OCI-LY1 (cell line): ENCODE measurements around the gene RSL1D1.
"Not testable (repeated sequence)": the region's sequence is repeated elsewhere in the genome, so short reads cannot be mapped to it uniquely, and the experiment has no call there.

Source experiments
- H2AFZ ChIP-seq: fragments of 200-600 bp; sonication (generic), shearing (Covaris generic); 2 replicates; pipeline ENCODE4 v1.6.0; 2014; ENCODE audit warnings: antibody characterized with exemption, mild to moderate bottlenecking, low read length
- H3F3A ChIP-seq: fragments of 200-600 bp; sonication (generic), shearing (Covaris generic); 2 replicates; pipeline ENCODE4 v1.6.0; 2014; ENCODE audit warnings: mild to moderate bottlenecking, antibody characterized with exemption, low read length, moderate library complexity; ENCODE audit not compliant: insufficient read depth
- H3K27ac ChIP-seq: fragments of 200-600 bp; sonication (generic); 2 replicates; pipeline ENCODE4 v1.5.1; 2014; ENCODE audit warnings: low read length, mixed run types, mild to moderate bottlenecking, low read depth; ENCODE audit not compliant: poor library complexity, severe bottlenecking
- H3K27me3 ChIP-seq: fragments of 200-600 bp; sonication (generic); 2 replicates; pipeline ENCODE4 v1.6.0; 2014; ENCODE audit warnings: antibody characterized with exemption, mild to moderate bottlenecking, low read length, moderate library complexity; ENCODE audit not compliant: insufficient read depth
- H3K36me3 ChIP-seq: fragments of 200-600 bp; sonication (generic); 2 replicates; pipeline ENCODE4 v1.6.1; 2014; ENCODE audit warnings: mild to moderate bottlenecking, antibody characterized with exemption, low read length, moderate library complexity, mixed read lengths; ENCODE audit not compliant: insufficient read depth
- H3K4me1 ChIP-seq: fragments of 200-600 bp; sonication (generic); 2 replicates; pipeline ENCODE4 v1.5.1; 2014; ENCODE audit warnings: mild to moderate bottlenecking, low read length, moderate library complexity; ENCODE audit not compliant: insufficient read depth, severe bottlenecking
- H3K4me2 ChIP-seq: fragments of 200-600 bp; sonication (generic), shearing (Covaris generic); 2 replicates; pipeline ENCODE4 v1.6.1; 2014; ENCODE audit warnings: low read length
- H3K4me3 ChIP-seq: fragments of 200-600 bp; sonication (generic); 2 replicates; pipeline ENCODE4 v1.5.1; 2014; ENCODE audit warnings: low read length, low read depth, mild to moderate bottlenecking, mixed read lengths; ENCODE audit not compliant: poor library complexity, severe bottlenecking
- H3K79me2 ChIP-seq: fragments of 200-600 bp; shearing (Covaris generic); 2 replicates; pipeline ENCODE4 v1.6.1; 2016; ENCODE audit warnings: mixed run types, low read length, mixed read lengths; ENCODE audit not compliant: insufficient read depth
- H3K9ac ChIP-seq: fragments of 200-600 bp; sonication (generic), shearing (Covaris generic); 2 replicates; pipeline ENCODE4 v1.6.1; 2014; ENCODE audit warnings: mild to moderate bottlenecking, low read length, mixed read lengths
- H3K9me2 ChIP-seq: fragments of 200-600 bp; sonication (generic), shearing (Covaris generic); 2 replicates; pipeline ENCODE4 v1.6.1; 2014; ENCODE audit warnings: low read depth, mild to moderate bottlenecking, low read length, mixed read lengths
- H3K9me3 ChIP-seq: fragments of 200-600 bp; shearing (Covaris generic); 2 replicates; pipeline ENCODE4 v1.6.1; 2014; ENCODE audit warnings: low read length, mixed read lengths
- H4K20me1 ChIP-seq: fragments of 200-600 bp; sonication (generic), shearing (Covaris generic); 2 replicates; pipeline ENCODE4 v1.6.0; 2016; ENCODE audit warnings: mild to moderate bottlenecking, low read length; ENCODE audit not compliant: insufficient read depth
- CTCF ChIP-seq: fragments of 200-600 bp; sonication (generic), shearing (Covaris generic); IDR thresholded peaks from 2 replicates; pipeline ENCODE4 v1.5.1; 2017; ENCODE audit warnings: mild to moderate bottlenecking, antibody characterized with exemption, low read length, moderate library complexity, mixed read lengths
- EZH2 ChIP-seq: fragments of 200-600 bp; sonication (generic), shearing (Covaris generic); IDR thresholded peaks from 2 replicates; pipeline ENCODE4 v1.8.0; 2017; ENCODE audit warnings: borderline replicate concordance, mixed run types, mild to moderate bottlenecking, antibody characterized with exemption, low read length, moderate library complexity, mixed read lengths

The RSL1D1 gene

GRCh38 chr16:11784381-11784780, 67.0 kb downstream of the RSL1D1 start:
- not testable (repeated sequence) for H3K4me3 ChIP-seq, H2AFZ ChIP-seq, H3K27me3 ChIP-seq, H3K9me2 ChIP-seq, H4K20me1 ChIP-seq, H3K4me2 ChIP-seq, H3K9ac ChIP-seq, H3K9me3 ChIP-seq
- peaks cover 71% of the 10 kb centered on the region for H3K4me1 ChIP-seq
- H3K36me3 ChIP-seq: peaks cover 12% of the 10 kb centered on the region; the same call in 1 of the 2 replicates
- H3K27ac ChIP-seq: peak overlapping the region; percentile 92
- H3K79me2 ChIP-seq: peaks cover 30% of the 10 kb centered on the region
- H3F3A ChIP-seq: peaks cover 14% of the 10 kb centered on the region

- Histone ChIP-seq H3K9me2 (no peaks in the 10 kb centered on the region), H3K27me3 (no peaks in the 10 kb centered on the region), H3K36me3 (peaks cover 16% of the 10 kb centered on the region; the same call in 1 of the 2 replicates), H4K20me1 (no peaks in the 10 kb centered on the region), H3K4me2 (peak overlapping the region; percentile 61), H3K79me2 (peaks cover 30% of the 10 kb centered on the region), H3K27ac (peak overlapping the region; percentile 92), H2AFZ (no peak overlapping the region), H3K9ac (peak overlapping the region; percentile 58; the same call in 1 of the 2 replicates), H3K4me3 (peak overlapping the region; percentile 47), H3F3A (peaks cover 14% of the 10 kb centered on the region), H3K9me3 (no peaks in the 10 kb centered on the region), H3K4me1 (peaks cover 71% of the 10 kb centered on the region)
- TF ChIP-seq CTCF (no peak), EZH2 (no peak)
These were observed 67.3 kb downstream of the RSL1D1 start for GRCh38 chr16:11784038-11784369.
